Skeletal muscle tissue (tissue), 4 donors: ENCODE data around the gene ALMS1. TPM values are rescaled to one million over a fixed set of nuclear protein-coding genes. Genes with fewer than 3 reads are reported as not detected.

Experiments used
- H3K27ac ChIP-seq: one replicate; pipeline ENCODE4 v1.7.0; 2013; ENCODE audit warnings: mild to moderate bottlenecking, low read depth, low read length, inconsistent platforms
- H3K27me3 ChIP-seq, 3 donors: one replicate each; pipeline ENCODE4 v1.7.0; 2013; ENCODE audit warnings: low read length in 3 of 3; ENCODE audit not compliant: control insufficient read depth in 3 of 3, insufficient read depth in 3 of 3
- H3K36me3 ChIP-seq, 3 donors: one replicate each; pipeline ENCODE4 v1.7.0; 2013; ENCODE audit warnings: low read length in 3 of 3; ENCODE audit not compliant: control insufficient read depth in 3 of 3, insufficient read depth in 3 of 3
- H3K4me1 ChIP-seq, 3 donors: one replicate each; pipeline ENCODE4 v1.7.0; 2013; ENCODE audit warnings: low read length in 3 of 3, mild to moderate bottlenecking in 3 of 3; ENCODE audit not compliant: control insufficient read depth in 3 of 3, insufficient read depth in 3 of 3
- H3K4me3 ChIP-seq, 3 donors: one replicate each; pipeline ENCODE4 v1.7.0; 2013; ENCODE audit warnings: low read length in 3 of 3
- H3K9ac ChIP-seq, 3 donors: one replicate each; pipeline ENCODE4 v1.7.0; 2013; ENCODE audit warnings: low read length in 3 of 3, mild to moderate bottlenecking in 3 of 3, moderate library complexity in 2 of 3, low read depth in 1 of 3
- H3K9me3 ChIP-seq, 3 donors: one replicate each; pipeline ENCODE4 v1.7.0; 2013; ENCODE audit warnings: low read length in 3 of 3; ENCODE audit not compliant: control insufficient read depth in 3 of 3
- total RNA-seq: library from RNA; depleted of rRNA; stranded (reverse); fragments of >200 nt; gene quantifications from one replicate; pipeline ENCODE4 v1.2.3, GENCODE V29; 2014
- donor health status: Osteomylitis.

The ALMS1 gene
- total RNA-seq, 1 donor from 2014 or later = 17.7 TPM

GRCh38 chr2:73368781-73369180 lies 16.9 kb upstream of the ALMS1 start:
- Histone ChIP-seq H3K9me3 (no peaks in the 10 kb centered on the region), H3K4me1 (no peaks in the 10 kb centered on the region), H3K9ac (no peak overlapping the region), H3K27ac (no peak overlapping the region), H3K36me3 (no peaks in the 10 kb centered on the region), H3K4me3 (no peak overlapping the region), H3K27me3 (peaks cover 2 to 4% (median 2%) of the 10 kb centered on the region in 3 donors)

GRCh38 chr2:73370348-73370747 lies 15.3 kb upstream of the ALMS1 start:
- H3K9me3 ChIP-seq = no peaks in the 10 kb centered on the region
- H3K27ac ChIP-seq = no peak overlapping the region
- no peaks in the 10 kb centered on the region for H3K36me3 ChIP-seq
- no peak overlapping the region for H3K4me3 ChIP-seq
- no peaks in the 10 kb centered on the region for H3K4me1 ChIP-seq
- H3K27me3 ChIP-seq = peaks cover 2 to 4% (median 2%) of the 10 kb centered on the region in 3 donors
- H3K9ac ChIP-seq = no peak overlapping the region

GRCh38 chr2:73373344-73373743 lies 12.3 kb upstream of the ALMS1 start:
- Histone ChIP-seq H3K27me3 (peaks cover 2 to 4% (median 2%) of the 10 kb centered on the region in 3 donors), H3K9me3 (no peaks in the 10 kb centered on the region), H3K4me1 (no peaks in the 10 kb centered on the region), H3K27ac (no peak overlapping the region), H3K9ac (no peak overlapping the region), H3K36me3 (no peaks in the 10 kb centered on the region), H3K4me3 (no peak overlapping the region)

GRCh38 chr2:73374269-73374668 lies 11.4 kb upstream of the ALMS1 start:
- H3K27me3 ChIP-seq = peaks cover 2 to 4% (median 2%) of the 10 kb centered on the region in 3 donors

GRCh38 chr2:73376681-73377080 lies 9.0 kb upstream of the ALMS1 start:
- H3K27me3 ChIP-seq = peaks cover 0 to 4% (median 2%) of the 10 kb centered on the region in 3 donors
- H3K9me3 ChIP-seq = no peaks in the 10 kb centered on the region
- no peaks in the 10 kb centered on the region for H3K36me3 ChIP-seq
- no peak overlapping the region for H3K4me3 ChIP-seq
- no peak overlapping the region for H3K9ac ChIP-seq
- H3K27ac ChIP-seq = no peak overlapping the region
- no peaks in the 10 kb centered on the region for H3K4me1 ChIP-seq

More at GRCh38 chr2:73374269-73374668, 11.4 kb upstream of the ALMS1 start:
- H3K4me3 ChIP-seq = no peak overlapping the region
- no peak overlapping the region for H3K27ac ChIP-seq
- H3K9me3 ChIP-seq = no peaks in the 10 kb centered on the region
- no peaks in the 10 kb centered on the region for H3K36me3 ChIP-seq
- no peaks in the 10 kb centered on the region for H3K4me1 ChIP-seq
- H3K9ac ChIP-seq = no peak overlapping the region

- H3K27ac ChIP-seq = no peak overlapping the region
- no peaks in the 10 kb centered on the region for H3K9me3 ChIP-seq
- H3K4me3 ChIP-seq = no peak overlapping the region
- no peaks in the 10 kb centered on the region for H3K36me3 ChIP-seq
- peaks cover 14 to 22% (median 16%) of the 10 kb centered on the region in 3 donors for H3K4me1 ChIP-seq
- H3K9ac ChIP-seq = no peak overlapping the region
- H3K27me3 ChIP-seq = peaks cover 0 to 4% (median 0%) of the 10 kb centered on the region in 3 donors
Observed at GRCh38 chr2:73383036-73383435, 2.6 kb upstream of the ALMS1 start.

- Histone ChIP-seq H3K9ac (peak overlapping the region; percentile 48 to 85 (median 78)), H3K9me3 (no peaks in the 10 kb centered on the region), H3K27ac (peak overlapping the region; percentile 69), H3K4me1 (peaks cover 14 to 22% (median 16%) of the 10 kb centered on the region in 3 donors), H3K27me3 (peaks cover 0 to 4% (median 0%) of the 10 kb centered on the region in 3 donors), H3K36me3 (no peaks in the 10 kb centered on the region), H3K4me3 (peak overlapping the region; percentile 74 to 78 (median 75))
Observed at GRCh38 chr2:73385123-73385503, 523 bp upstream of the ALMS1 start.

- Histone ChIP-seq H3K27ac (peak overlapping the region; percentile 69), H3K9ac (peak overlapping the region; percentile 80 to 93 (median 89)), H3K27me3 (no peaks in the 10 kb centered on the region), H3K4me3 (peak overlapping the region; percentile 89 to 93 (median 91)), H3K4me1 (peaks cover 14 to 22% (median 16%) of the 10 kb centered on the region in 3 donors), H3K9me3 (no peaks in the 10 kb centered on the region), H3K36me3 (no peaks in the 10 kb centered on the region)
Observed at GRCh38 chr2:73386342-73386868, 769 bp downstream of the ALMS1 start.

GRCh38 chr2:73386894-73387636 lies 1.4 kb downstream of the ALMS1 start:
- H3K9ac ChIP-seq = peak overlapping the region in 2 of 3 donors; percentile 80 to 89
- no peaks in the 10 kb centered on the region for H3K36me3 ChIP-seq
- no peaks in the 10 kb centered on the region for H3K27me3 ChIP-seq
- H3K27ac ChIP-seq = peak overlapping the region; percentile 69
- H3K4me1 ChIP-seq = peaks cover 14 to 22% (median 16%) of the 10 kb centered on the region in 3 donors
- peak overlapping the region; percentile 89 to 93 (median 91) for H3K4me3 ChIP-seq
- no peaks in the 10 kb centered on the region for H3K9me3 ChIP-seq

GRCh38 chr2:73402386-73403103 lies 16.9 kb downstream of the ALMS1 start:
- Histone ChIP-seq H3K9ac (no peak overlapping the region), H3K9me3 (peaks cover 0 to 5% (median 4%) of the 10 kb centered on the region in 3 donors), H3K36me3 (peaks cover 0 to 6% (median 0%) of the 10 kb centered on the region in 3 donors), H3K27ac (no peak overlapping the region), H3K4me3 (no peak overlapping the region), H3K27me3 (no peaks in the 10 kb centered on the region), H3K4me1 (no peaks in the 10 kb centered on the region)
